LHCN-M2 (cell line): ENCODE data around the gene EPN1. TPM values are rescaled to one million over a fixed set of nuclear protein-coding genes. Genes with fewer than 3 reads are reported as not detected.

ENCODE experiments used
- DNase-seq: peaks from one replicate; pipeline ENCODE4 v3.0.0-alpha.2; 2012; ENCODE audit warnings: low read depth
- total RNA-seq: library from RNA; depleted of rRNA; stranded (reverse); fragments of >200 nt; gene quantifications from 2 replicates; pipeline ENCODE4 v1.2.3, GENCODE V29; 2014

Gene EPN1
- total RNA-seq, 1 experiment from 2014 or later = 126 TPM

DNA sequence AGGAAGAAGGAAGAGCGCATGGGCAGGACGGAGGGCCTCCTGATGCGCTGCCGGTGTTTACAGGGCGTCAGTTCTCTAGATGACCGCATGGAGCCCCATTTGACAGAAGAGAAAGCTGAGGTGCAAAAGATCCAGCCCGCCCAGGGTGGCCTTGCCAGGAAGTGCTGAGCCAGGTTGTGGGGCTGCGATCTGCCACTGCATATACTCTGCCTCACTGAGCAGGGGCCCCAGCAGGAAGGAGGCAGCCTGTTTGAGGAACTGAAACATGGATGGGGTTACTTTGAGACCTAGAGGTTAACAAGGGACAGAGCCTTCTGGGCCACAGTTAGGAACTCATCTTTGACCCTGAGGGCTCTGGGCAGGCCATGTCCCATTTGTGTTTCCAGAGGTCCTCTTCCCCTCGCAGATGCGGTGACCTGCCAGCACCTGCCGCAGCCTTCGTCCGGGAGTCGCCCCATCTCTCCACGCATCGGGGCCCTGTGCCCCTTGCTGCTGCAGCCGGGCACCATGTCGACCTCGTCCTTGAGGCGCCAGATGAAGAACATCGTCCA, 3.2 kb downstream of the EPN1 start:
- DNase-seq = no peak

GRCh38 chr19:55679343-55680257, 4.6 kb downstream of the EPN1 start:
- DNase-seq = no peak

DNA sequence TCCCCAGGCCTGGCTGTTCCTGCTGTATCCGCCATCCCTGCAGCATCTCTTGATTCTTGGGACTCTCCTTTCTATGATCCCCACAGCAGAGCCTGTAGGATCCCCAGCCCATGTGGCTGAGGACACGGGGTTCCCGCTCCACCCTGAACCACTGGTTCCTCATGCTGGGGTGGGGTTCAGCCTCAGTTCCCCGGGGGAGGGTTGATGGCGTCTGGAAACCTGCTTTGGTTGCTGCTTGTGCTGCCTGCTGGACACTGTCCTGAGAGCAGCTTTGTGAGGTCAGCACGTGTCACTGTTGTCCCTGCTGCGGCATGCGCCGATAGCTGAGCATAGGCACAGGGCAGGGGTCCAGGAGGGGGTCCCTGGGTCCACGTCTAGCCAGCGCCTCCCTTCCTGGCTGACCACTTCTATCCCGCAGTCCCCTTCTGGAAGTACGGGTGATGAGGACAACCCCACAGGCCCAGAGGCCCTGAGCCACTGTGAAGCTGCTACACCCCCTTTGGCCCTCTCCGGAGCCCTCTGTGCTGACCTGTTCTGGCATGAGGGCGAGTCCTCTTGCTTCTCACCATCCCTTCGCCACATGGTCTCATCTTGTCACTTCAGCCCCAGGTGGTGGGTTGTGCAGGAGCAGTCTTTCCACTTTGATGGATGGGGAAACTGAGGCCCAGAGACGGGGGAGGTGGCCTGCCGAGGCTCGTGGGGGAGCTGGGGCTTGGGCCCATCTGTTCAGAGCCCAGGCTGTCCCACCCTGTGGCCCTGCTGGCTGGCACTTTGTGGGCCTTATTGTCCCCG, 5.5 kb downstream of the EPN1 start:
- DNase-seq = no peak

DNA sequence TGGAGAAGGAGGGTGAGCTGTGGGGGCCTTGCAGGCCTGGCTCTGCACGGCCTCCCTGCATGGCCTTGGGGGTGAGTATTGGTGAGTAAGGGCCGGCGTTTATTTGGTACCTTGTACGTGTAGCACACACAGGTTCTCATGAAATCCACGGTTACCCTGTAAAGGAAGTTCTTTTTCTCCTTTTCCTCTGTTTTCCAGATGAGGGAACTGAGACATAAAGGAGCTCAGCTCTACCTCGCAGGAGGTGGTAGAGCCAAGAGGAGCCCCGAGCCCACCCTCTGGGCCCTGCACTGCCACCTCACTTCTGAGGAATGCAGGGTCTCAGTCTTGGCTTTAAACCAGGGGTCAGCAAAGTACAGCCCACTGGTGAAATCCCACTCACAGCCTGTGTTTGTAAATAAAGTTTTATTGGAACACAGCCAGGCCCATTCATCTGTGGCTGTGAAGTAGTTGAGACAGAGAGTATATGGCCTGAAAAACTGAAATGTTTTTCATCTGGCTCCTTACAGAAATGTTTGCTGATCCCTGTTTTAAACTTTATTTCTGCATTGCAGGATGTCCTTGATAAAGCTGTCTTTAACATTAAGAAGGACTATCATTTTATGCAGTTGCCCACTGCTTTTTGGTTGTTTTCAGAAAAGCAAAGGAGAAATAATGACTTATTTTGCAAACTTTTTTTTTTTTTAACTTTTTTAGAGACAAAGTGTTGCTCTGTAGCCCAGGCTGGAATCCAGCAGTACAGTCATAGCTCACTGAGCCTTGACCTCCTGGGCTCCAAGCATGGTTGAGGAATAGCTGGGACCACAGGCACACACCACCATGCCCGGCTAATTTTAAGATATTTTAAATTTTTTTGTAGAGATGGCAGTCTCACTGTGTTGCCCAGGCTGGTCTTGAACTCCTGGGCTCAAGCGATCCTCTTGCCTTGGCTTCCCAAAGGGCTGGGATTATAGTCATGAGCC, 6.4 kb downstream of the EPN1 start:
- no peak for DNase-seq

- DNase-seq = no peak
Observed at GRCh38 chr19:55683449-55684261, 8.6 kb downstream of the EPN1 start.

DNA sequence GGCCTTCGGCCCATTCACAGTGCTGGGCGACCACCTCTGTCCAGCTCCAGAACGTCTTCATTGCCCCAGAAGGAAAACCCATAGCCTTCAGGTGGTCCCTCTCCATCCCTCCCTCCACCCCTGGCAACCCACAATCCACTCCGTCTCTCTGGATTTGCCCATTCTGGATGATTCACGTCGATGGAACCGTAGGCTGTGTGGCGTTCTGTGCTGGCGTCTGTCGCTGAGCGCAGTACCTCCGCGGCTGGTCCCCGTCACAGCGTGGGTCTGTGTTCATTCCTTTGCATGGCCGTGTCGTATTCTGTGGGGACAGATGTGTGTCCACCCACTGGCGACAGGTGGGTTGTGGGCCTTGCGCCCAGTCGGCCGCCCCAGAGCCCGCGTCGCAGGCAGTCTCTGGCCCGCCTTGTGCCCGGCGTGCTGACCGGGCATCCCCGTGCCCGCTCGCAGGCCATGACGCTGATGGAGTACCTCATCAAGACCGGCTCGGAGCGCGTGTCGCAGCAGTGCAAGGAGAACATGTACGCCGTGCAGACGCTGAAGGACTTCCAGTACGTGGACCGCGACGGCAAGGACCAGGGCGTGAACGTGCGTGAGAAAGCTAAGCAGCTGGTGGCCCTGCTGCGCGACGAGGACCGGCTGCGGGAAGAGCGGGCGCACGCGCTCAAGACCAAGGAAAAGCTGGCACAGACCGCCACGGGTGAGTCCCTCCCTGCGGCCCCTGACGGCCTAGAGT, 10.1 kb downstream of the EPN1 start:
- no peak for DNase-seq

GRCh38 chr19:55685776-55686175, 10.8 kb downstream of the EPN1 start:
- no peak for DNase-seq

- DNase-seq = no peak
Observed at GRCh38 chr19:55686311-55687050, 11.5 kb downstream of the EPN1 start.

- no peak for DNase-seq
Observed at GRCh38 chr19:55687281-55688201, 12.5 kb downstream of the EPN1 start.

DNA sequence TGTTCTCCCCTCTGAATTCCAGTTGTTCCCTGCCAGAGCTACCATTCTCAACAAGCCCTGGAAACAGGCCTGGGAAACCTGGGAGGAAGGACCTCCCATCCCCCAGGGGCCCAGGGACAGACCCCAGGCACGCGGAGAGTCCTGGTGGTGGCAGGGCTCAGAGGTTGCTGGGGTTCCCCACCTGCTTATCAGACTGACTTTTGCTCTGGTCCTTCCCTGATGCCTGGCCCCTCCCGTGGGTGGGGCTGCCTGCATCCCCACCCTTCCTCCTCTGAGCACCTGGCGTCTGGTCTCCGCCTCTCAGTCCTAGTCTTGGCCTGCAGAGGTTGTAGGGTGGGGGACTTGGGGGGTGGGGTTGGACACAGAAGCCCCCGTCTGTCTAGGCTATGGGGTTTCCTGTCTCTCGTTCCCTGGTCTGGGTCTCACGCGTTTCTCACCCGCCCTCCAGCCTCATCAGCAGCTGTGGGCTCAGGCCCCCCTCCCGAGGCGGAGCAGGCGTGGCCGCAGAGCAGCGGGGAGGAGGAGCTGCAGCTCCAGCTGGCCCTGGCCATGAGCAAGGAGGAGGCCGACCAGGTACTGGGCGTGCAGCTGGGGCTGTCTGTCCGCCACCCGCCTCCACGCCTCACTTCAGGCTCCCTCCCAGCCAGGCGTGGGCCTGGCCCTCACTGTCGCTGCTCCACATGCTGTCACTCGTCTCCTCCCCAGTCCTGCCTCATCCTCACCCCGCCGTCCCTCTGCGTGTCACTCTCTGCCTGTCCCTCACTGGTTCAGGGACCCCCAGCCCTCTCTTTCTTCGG, 13.6 kb downstream of the EPN1 start:
- no peak for DNase-seq

DNA sequence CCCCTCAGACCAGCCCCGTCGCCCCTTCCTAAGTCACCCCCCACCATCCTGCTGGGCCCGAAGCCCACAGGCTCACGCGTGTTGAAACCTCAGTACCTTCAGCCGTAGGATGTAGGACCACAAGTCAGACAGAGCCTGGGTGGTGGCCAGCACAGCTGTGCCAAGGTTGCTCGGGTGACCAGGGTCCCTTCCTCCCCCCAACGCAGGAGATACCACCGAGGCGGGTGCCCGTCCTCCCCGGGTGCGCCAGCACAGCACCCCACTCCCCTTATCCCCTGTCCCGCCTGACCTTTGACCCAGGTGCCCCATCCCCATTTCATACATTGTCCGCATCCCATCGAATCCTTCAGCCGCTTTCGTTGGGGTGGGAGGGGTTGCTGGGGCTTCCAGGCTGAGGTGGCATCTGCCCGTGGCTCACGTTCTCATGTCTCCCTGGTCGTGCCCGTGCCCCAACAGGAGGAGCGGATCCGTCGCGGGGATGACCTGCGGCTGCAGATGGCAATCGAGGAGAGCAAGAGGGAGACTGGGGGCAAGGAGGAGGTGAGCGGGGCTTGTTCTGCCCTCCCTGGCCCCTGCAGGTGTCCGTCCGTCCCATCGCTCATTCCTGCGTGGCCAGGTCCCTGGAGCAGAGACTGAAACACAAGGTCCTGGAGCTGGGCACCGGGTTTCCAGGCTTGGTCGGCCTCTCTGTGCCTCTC, 14.5 kb downstream of the EPN1 start:
- DNase-seq = no peak

- no peak for DNase-seq
Observed at GRCh38 chr19:55690109-55690768, 15.2 kb downstream of the EPN1 start.

- DNase-seq = no peak
Observed at GRCh38 chr19:55690769-55691545, 15.9 kb downstream of the EPN1 start.

DNA sequence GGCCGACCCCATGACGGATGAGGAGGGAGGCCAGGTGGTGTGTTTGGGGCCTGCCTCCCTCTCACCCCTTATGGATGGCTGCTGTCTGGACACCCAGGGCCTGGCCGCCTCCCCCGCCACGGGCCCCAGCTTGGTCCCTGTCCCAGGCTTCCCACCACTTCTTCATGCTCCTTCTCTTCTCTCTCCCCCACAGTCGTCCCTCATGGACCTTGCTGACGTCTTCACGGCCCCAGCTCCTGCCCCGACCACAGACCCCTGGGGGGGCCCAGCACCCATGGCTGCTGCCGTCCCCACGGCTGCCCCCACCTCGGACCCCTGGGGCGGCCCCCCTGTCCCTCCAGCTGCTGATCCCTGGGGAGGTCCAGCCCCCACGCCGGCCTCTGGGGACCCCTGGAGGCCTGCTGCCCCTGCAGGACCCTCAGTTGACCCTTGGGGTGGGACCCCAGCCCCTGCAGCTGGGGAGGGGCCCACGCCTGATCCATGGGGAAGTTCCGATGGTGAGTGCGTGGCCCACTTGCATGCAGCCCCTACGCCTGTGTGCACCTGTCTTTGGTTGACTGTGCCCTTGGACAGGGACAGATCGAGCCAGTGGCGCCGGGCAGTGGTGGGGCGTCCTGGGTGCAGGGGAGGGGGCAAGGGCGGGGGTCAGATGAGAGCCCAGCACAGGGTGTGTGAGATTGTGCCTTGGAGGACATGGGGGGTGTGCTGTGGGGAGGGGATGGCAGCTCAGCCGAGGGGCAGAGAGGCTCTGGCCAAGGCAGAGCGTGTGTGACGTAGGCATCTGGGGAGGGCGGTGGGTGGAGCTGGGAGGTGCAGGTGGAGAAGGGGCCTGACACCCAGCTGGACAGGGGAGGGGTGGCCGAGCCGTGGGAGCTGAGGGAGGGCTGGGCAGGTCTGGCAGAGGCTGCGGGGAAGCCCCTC, 16.8 kb downstream of the EPN1 start:
- no peak for DNase-seq
